K562 (cell line): ENCODE measurements around the gene CLP1. TPM values are rescaled to one million over a fixed set of nuclear protein-coding genes. Genes with fewer than 3 reads are reported as not detected.
A peak's percentile ranks its signal among the peaks of the same experiment; 100 is the strongest.

Experiments
- ATF3 ChIP-seq, 2 experiments: fragments of 450-650 bp in 1 of 2; sonication (generic) in 1 of 2; formaldehyde crosslinking in 1 of 2; IDR thresholded peaks in 1 of 2; conservative IDR thresholded peaks in 1 of 2; 2 replicates each; pipeline versions ENCODE4 v1.6.1 to v1.8.1; 2016 to 2023; ENCODE audit warnings: mild to moderate bottlenecking in 2 of 2, moderate library complexity in 2 of 2, inconsistent platforms in 1 of 2, missing genetic modification reagents in 1 of 2
- CHD7 ChIP-seq: fragments of 200-600 bp; sonication (generic); IDR thresholded peaks from one replicate; pipeline ENCODE4 v1.6.1; 2012; ENCODE audit warnings: mild to moderate bottlenecking, low read depth, low read length, inconsistent platforms
- CTBP1 ChIP-seq: fragments of 450-650 bp; IDR thresholded peaks from 2 replicates; pipeline ENCODE4 v1.6.1; 2016; ENCODE audit warnings: borderline replicate concordance
- FOXA1 ChIP-seq: fragments of 450-650 bp; IDR thresholded peaks from 2 replicates; pipeline ENCODE4 v1.6.1; 2016; ENCODE audit warnings: mild to moderate bottlenecking, borderline replicate concordance
- SRSF3 ChIP-seq: fragments of 200-400 bp; formaldehyde crosslinking; IDR thresholded peaks from 2 replicates; pipeline ENCODE4 v1.6.1; 2016; ENCODE audit warnings: mild to moderate bottlenecking, low read length, moderate library complexity; ENCODE audit not compliant: insufficient read depth
- TBP ChIP-seq: optimal IDR thresholded peaks from 2 replicates; pipeline ENCODE3; 2011; ENCODE audit warnings: low read depth, low read length, improper control_type of control experiment
- TRIM28 ChIP-seq: fragments of 450-650 bp; IDR thresholded peaks from 2 replicates; pipeline ENCODE4 v1.6.1; 2017
- ZFP91 ChIP-seq: sonication (generic); formaldehyde crosslinking; IDR thresholded peaks from 2 replicates; pipeline ENCODE4 v1.8.0; 2022; ENCODE audit warnings: mild to moderate bottlenecking, missing genetic modification reagents
- ZNF384 ChIP-seq: IDR thresholded peaks from 2 replicates; pipeline ENCODE4 v1.6.1; 2012; ENCODE audit warnings: low read depth, low read length, improper control_type of control experiment
- ZNF507 ChIP-seq: conservative IDR thresholded peaks from 2 replicates; pipeline ENCODE4 v1.6.1; 2017; ENCODE audit warnings: missing genetic modification characterization, missing compliant biosample characterization
- ZNF561 ChIP-seq: fragments of 450-650 bp; formaldehyde crosslinking; conservative IDR thresholded peaks from 2 replicates; pipeline ENCODE4 v1.4.0; 2020; ENCODE audit warnings: mild to moderate bottlenecking, moderate library complexity
- polyA plus RNA-seq, 8 experiments: library from polyadenylated mRNA; depleted of rRNA in 4 of 8; stranded (reverse) in 5 of 8; unstranded in 3 of 8; fragments of >200 nt; fragmentation: Nextera tagmentation in 2 of 8; fragmentation: Illumina TruSeq in 1 of 8; extraction: Ambion mirVana in 2 of 8; extraction: Trizol in 1 of 8; gene quantifications; 2 replicates each; pipeline versions ENCODE4 v1.2.1 to v1.2.3, GENCODE V29; 2011 to 2014; ENCODE audit warnings: inconsistent platforms in 1 of 8, missing spikeins in 1 of 8
- total RNA-seq, 7 experiments: library from RNA; depleted of rRNA in 6 of 7; stranded (reverse); fragments of >200 nt in 6 of 7; fragmentation: Illumina TruSeq in 2 of 7; extraction: Trizol in 2 of 7; gene quantifications; 2 replicates each; pipeline versions ENCODE4 v1.2.1 to v1.2.3, GENCODE V29; 2011 to 2021; ENCODE audit warnings: low replicate concordance in 1 of 7

Gene CLP1
- total and polyA plus RNA-seq, 9 of the 15 experiments (the other 6 are each of a cell fraction or from before 2014, with no cell fraction given), result 19.1 to 46.2 (median 27.8) TPM

- no peak for TF ChIP-seq CHD7
- no peak for TF ChIP-seq FOXA1
- TF ChIP-seq ZNF384, result no peak
- TF ChIP-seq TRIM28, result no peak
- peak; percentile 83 for TF ChIP-seq CTBP1
- no peak for TF ChIP-seq ZNF561
- peak; percentile 57 for TF ChIP-seq ATF3 (IDR thresholded peaks at IDR 0.05)
- TF ChIP-seq ATF3 (CRISPR knock-in tag; conservative IDR thresholded peaks at IDR 0.05), result no peak
- TF ChIP-seq SRSF3, result no peak
- no peak for TF ChIP-seq ZFP91 (CRISPR knock-in tag)
- no peak for TF ChIP-seq ZNF507
- TF ChIP-seq TBP, result no peak
These were observed 9.4 kb upstream of the CLP1 start (continued) for GRCh38 chr11:57647960-57648800.
